Activated CD8-positive, alpha-beta memory T cell treated with anti-CD3 and anti-CD28 coated beads, Interleukin-2, amount 10 ng/mL, durations not matched to agents 7 days and 5 days (primary cell): Measurements from ENCODE around the gene SPEF1. TPM values are rescaled to one million over a fixed set of nuclear protein-coding genes. Genes with fewer than 3 reads are reported as not detected.
A peak's percentile ranks its signal among the peaks of the same experiment; 100 is the strongest.

Experiments
- ATAC-seq: fragments of 150-1000 bp; cut with Tn5 transposase; one replicate; pipeline ENCODE4 v1.10.0; 2021; ENCODE audit warnings: moderate library complexity
- CTCF ChIA-PET: fragments of 350-600 bp; sonication (Branson Sonifier 250); formaldehyde crosslinking; loops from one replicate; lab custom pipeline; 2021; ENCODE audit warnings: antibody characterized with exemption; lab: Charles Lee
- DNase-seq: peaks from one replicate; pipeline ENCODE4 v3.0.0-alpha.2; 2020
- H3K27ac Mint-ChIP-seq: one replicate; pipeline ENCODE4 v1.8.0; 2021; ENCODE audit warnings: mild to moderate bottlenecking, mixed read lengths
- H3K27me3 Mint-ChIP-seq: one replicate; pipeline ENCODE4 v1.8.0; 2021; ENCODE audit warnings: mixed read lengths
- H3K36me3 Mint-ChIP-seq: one replicate; pipeline ENCODE4 v1.8.0; 2021; ENCODE audit warnings: mild to moderate bottlenecking, mixed read lengths
- H3K4me1 Mint-ChIP-seq: one replicate; pipeline ENCODE4 v1.8.0; 2021; ENCODE audit warnings: mixed read lengths
- H3K4me3 Mint-ChIP-seq: one replicate; pipeline ENCODE4 v1.8.0; 2021; ENCODE audit warnings: mild to moderate bottlenecking, moderate library complexity, mixed read lengths
- H3K9me3 Mint-ChIP-seq: one replicate; pipeline ENCODE4 v1.8.0; 2022; ENCODE audit warnings: low read depth, mixed read lengths
- total RNA-seq, 2 experiments: library from RNA; stranded (reverse); gene quantifications; one replicate each; pipeline ENCODE4 v1.2.3, GENCODE V29; 2021

Gene SPEF1
- total RNA-seq, 2 experiments from 2014 or later: 0.18 TPM; not detected in 1

- Mint-ChIP-seq H3K36me3 (no peaks in the 10 kb centered on the region), H3K4me3 (peak overlapping the region; percentile 34), H3K27me3 (peaks cover 11% of the 10 kb centered on the region), H3K27ac (no peak overlapping the region), H3K9me3 (no peaks in the 10 kb centered on the region), H3K4me1 (peaks cover 10% of the 10 kb centered on the region)
- DNase-seq (peak; percentile 80), ATAC-seq (peak; percentile 72)
- CTCF ChIA-PET: interaction anchor here (0.5 to 1.9 kb wide), 6 partner anchors 8 to 428 kb away, joined by 3 to 6 read pairs (median 4); no protein-coding TSS in a partner anchor
Measured at GRCh38 chr20:3744806-3745685, 36.2 kb downstream of the SPEF1 start.

- no peaks in the 10 kb centered on the region for H3K9me3 Mint-ChIP-seq
- no peak overlapping the region for H3K4me3 Mint-ChIP-seq
- H3K36me3 Mint-ChIP-seq: no peaks in the 10 kb centered on the region
- H3K27me3 Mint-ChIP-seq: peaks cover 11% of the 10 kb centered on the region
- no peak for DNase-seq
- CTCF ChIA-PET: interaction anchor here (0.7 to 1.9 kb wide), 3 partner anchors 9 to 33 kb away, joined by 3 to 6 read pairs (median 5); no protein-coding TSS in a partner anchor
- ATAC-seq: no peak
- H3K27ac Mint-ChIP-seq: no peak overlapping the region
- peaks cover 10% of the 10 kb centered on the region for H3K4me1 Mint-ChIP-seq
Measured at GRCh38 chr20:3744037-3744436, 37.2 kb downstream of the SPEF1 start.

- no peaks in the 10 kb centered on the region for H3K9me3 Mint-ChIP-seq
- H3K4me3 Mint-ChIP-seq: no peak overlapping the region
- H3K27me3 Mint-ChIP-seq: peaks cover 11% of the 10 kb centered on the region
- no peak for ATAC-seq
- CTCF ChIA-PET: interaction anchor here (1.8 kb wide), 1 partner anchor 10 kb away, joined by 6 read pairs; no protein-coding TSS in a partner anchor
- peaks cover 10% of the 10 kb centered on the region for H3K4me1 Mint-ChIP-seq
- no peaks in the 10 kb centered on the region for H3K36me3 Mint-ChIP-seq
- H3K27ac Mint-ChIP-seq: no peak overlapping the region
- DNase-seq: no peak
Measured at GRCh38 chr20:3743251-3743650, 38.0 kb downstream of the SPEF1 start.

GRCh38 chr20:3741836-3742458 is 39.3 kb downstream of the SPEF1 start:
- H3K4me1 Mint-ChIP-seq: peaks cover 10% of the 10 kb centered on the region
- no peaks in the 10 kb centered on the region for H3K36me3 Mint-ChIP-seq
- CTCF ChIA-PET: interaction anchor here (0.8 to 2.0 kb wide), 5 partner anchors 8 to 31 kb away, joined by 3 to 8 read pairs (median 5); no protein-coding TSS in a partner anchor
- DNase-seq (no peak), ATAC-seq (no peak)
- H3K9me3 Mint-ChIP-seq: no peaks in the 10 kb centered on the region
- H3K27me3 Mint-ChIP-seq: peaks cover 9% of the 10 kb centered on the region
- no peak overlapping the region for H3K27ac Mint-ChIP-seq
- H3K4me3 Mint-ChIP-seq: no peak overlapping the region

GRCh38 chr20:3740615-3741301 is 40.5 kb downstream of the SPEF1 start:
- Mint-ChIP-seq H3K27ac (no peak overlapping the region), H3K9me3 (no peaks in the 10 kb centered on the region), H3K27me3 (peaks cover 9% of the 10 kb centered on the region), H3K4me3 (no peak overlapping the region), H3K4me1 (peaks cover 10% of the 10 kb centered on the region), H3K36me3 (no peaks in the 10 kb centered on the region)
- CTCF ChIA-PET: interaction anchor here (0.8 to 2.0 kb wide), 7 partner anchors 9 to 31 kb away, joined by 3 to 8 read pairs (median 5); no protein-coding TSS in a partner anchor
- ATAC-seq: no peak
- no peak for DNase-seq

GRCh38 chr20:3739926-3740451 is 41.3 kb downstream of the SPEF1 start:
- CTCF ChIA-PET: interaction anchor here (1.2 to 1.4 kb wide), 3 partner anchors 10 to 30 kb away, joined by 3 to 5 read pairs (median 5); no protein-coding TSS in a partner anchor
- H3K27ac Mint-ChIP-seq: no peak overlapping the region
- H3K36me3 Mint-ChIP-seq: no peaks in the 10 kb centered on the region
- DNase-seq (no peak), ATAC-seq (no peak)
- H3K27me3 Mint-ChIP-seq: peaks cover 14% of the 10 kb centered on the region
- H3K4me1 Mint-ChIP-seq: peaks cover 4% of the 10 kb centered on the region
- no peaks in the 10 kb centered on the region for H3K9me3 Mint-ChIP-seq
- no peak overlapping the region for H3K4me3 Mint-ChIP-seq

- no peak overlapping the region for H3K4me3 Mint-ChIP-seq
- no peaks in the 10 kb centered on the region for H3K9me3 Mint-ChIP-seq
- no peak for DNase-seq
- H3K27me3 Mint-ChIP-seq: peaks cover 10% of the 10 kb centered on the region
- H3K4me1 Mint-ChIP-seq: no peaks in the 10 kb centered on the region
- CTCF ChIA-PET: interaction anchor here (1.2 to 1.4 kb wide), 3 partner anchors 10 to 29 kb away, joined by 3 to 5 read pairs (median 5); no protein-coding TSS in a partner anchor
- peak; percentile 13 for ATAC-seq
- H3K36me3 Mint-ChIP-seq: no peaks in the 10 kb centered on the region
- no peak overlapping the region for H3K27ac Mint-ChIP-seq
Measured at GRCh38 chr20:3739054-3739925, 42.0 kb downstream of the SPEF1 start.

GRCh38 chr20:3738111-3739053 is 42.9 kb downstream of the SPEF1 start:
- CTCF ChIA-PET: interaction anchor here (1.6 kb wide), 1 partner anchor 28 kb away, joined by 7 read pairs; no protein-coding TSS in a partner anchor
- no peaks in the 10 kb centered on the region for H3K36me3 Mint-ChIP-seq
- no peak for DNase-seq

GRCh38 chr20:3735768-3736167 is 45.5 kb downstream of the SPEF1 start:
- no peaks in the 10 kb centered on the region for H3K4me1 Mint-ChIP-seq
- DNase-seq (no peak), ATAC-seq (no peak)
- peaks cover 34% of the 10 kb centered on the region for H3K27me3 Mint-ChIP-seq
- no peak overlapping the region for H3K4me3 Mint-ChIP-seq
- H3K36me3 Mint-ChIP-seq: no peaks in the 10 kb centered on the region
- no peak overlapping the region for H3K27ac Mint-ChIP-seq
- CTCF ChIA-PET: interaction anchor here (1.4 to 2.0 kb wide), 2 partner anchors 17 to 32 kb away, joined by 3 to 7 read pairs; partner anchors contain the start of gene ADISSP
- no peaks in the 10 kb centered on the region for H3K9me3 Mint-ChIP-seq

More at GRCh38 chr20:3738111-3739053, 42.9 kb downstream of the SPEF1 start:
- H3K9me3 Mint-ChIP-seq: no peaks in the 10 kb centered on the region
- peaks cover 13% of the 10 kb centered on the region for H3K27me3 Mint-ChIP-seq
- no peak overlapping the region for H3K27ac Mint-ChIP-seq
- no peak overlapping the region for H3K4me3 Mint-ChIP-seq
- no peak for ATAC-seq
- no peaks in the 10 kb centered on the region for H3K4me1 Mint-ChIP-seq

- Mint-ChIP-seq H3K27ac (no peak overlapping the region), H3K4me1 (peaks cover 3% of the 10 kb centered on the region), H3K27me3 (peaks cover 42% of the 10 kb centered on the region), H3K9me3 (no peaks in the 10 kb centered on the region), H3K4me3 (no peak overlapping the region), H3K36me3 (no peaks in the 10 kb centered on the region)
- DNase-seq (no peak), ATAC-seq (no peak)
- CTCF ChIA-PET: interaction anchor here (0.7 to 1.1 kb wide), 2 partner anchors 23 to 24 kb away, joined by 3 read pairs; no protein-coding TSS in a partner anchor
Measured at GRCh38 chr20:3734111-3734843, 47.0 kb downstream of the SPEF1 start.
